ENCODE results near the gene PYGO2.

Gene PYGO2

DNA sequence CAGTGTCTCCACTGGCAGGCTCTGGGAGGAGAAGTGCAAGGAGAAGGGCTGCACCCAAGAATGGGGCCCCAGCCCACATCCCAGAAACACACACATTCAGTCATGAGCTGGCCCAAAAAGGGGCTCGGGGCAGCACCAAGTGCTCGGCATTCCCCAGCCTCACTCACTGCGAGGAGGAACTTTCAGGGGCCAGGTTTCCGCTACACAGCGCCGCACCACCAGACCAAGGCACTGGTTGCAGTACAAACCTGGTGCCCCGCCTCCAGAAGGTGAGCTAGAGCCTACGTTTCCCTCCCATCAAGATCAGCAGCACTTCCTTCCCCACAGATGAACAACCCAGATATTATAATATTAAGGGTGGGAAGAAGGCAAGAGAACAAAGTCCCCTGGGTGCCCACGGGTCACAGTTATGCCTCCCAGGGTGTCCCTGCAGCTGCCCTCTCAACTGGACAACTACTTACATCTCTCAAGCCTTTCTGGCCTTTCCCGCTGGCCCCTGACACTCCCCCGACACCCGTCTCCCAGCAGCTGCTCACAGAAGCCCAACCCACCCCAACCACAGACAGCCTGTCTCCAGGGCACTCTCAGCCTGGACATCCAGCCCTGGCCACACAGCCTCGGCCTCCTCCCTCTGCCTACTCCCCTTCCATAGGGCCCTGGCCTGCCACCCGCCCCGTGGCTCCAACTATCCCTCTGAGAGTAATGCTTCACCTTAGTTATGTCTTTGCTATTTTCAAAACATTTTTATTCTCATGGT lies 9.5 kb downstream of the PYGO2 start:
- TF ChIP-seq, protein P1, sequence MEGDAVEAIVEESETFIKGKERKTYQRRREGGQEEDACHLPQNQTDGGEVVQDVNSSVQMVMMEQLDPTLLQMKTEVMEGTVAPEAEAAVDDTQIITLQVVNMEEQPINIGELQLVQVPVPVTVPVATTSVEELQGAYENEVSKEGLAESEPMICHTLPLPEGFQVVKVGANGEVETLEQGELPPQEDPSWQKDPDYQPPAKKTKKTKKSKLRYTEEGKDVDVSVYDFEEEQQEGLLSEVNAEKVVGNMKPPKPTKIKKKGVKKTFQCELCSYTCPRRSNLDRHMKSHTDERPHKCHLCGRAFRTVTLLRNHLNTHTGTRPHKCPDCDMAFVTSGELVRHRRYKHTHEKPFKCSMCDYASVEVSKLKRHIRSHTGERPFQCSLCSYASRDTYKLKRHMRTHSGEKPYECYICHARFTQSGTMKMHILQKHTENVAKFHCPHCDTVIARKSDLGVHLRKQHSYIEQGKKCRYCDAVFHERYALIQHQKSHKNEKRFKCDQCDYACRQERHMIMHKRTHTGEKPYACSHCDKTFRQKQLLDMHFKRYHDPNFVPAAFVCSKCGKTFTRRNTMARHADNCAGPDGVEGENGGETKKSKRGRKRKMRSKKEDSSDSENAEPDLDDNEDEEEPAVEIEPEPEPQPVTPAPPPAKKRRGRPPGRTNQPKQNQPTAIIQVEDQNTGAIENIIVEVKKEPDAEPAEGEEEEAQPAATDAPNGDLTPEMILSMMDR (IDR thresholded peaks at IDR 0.05; ENCODE audit: borderline replicate concordance, control extremely low read depth, extremely low read depth, insufficient read depth, missing control alignments) = no peak
- in situ Hi-C loops (cut with MboI; ENCODE audit: low sequenced_read_pairs, unreplicated experiment) = no loop called here
- peak; percentile 69 for DNase-seq (ENCODE audit: low spot score)

DNA sequence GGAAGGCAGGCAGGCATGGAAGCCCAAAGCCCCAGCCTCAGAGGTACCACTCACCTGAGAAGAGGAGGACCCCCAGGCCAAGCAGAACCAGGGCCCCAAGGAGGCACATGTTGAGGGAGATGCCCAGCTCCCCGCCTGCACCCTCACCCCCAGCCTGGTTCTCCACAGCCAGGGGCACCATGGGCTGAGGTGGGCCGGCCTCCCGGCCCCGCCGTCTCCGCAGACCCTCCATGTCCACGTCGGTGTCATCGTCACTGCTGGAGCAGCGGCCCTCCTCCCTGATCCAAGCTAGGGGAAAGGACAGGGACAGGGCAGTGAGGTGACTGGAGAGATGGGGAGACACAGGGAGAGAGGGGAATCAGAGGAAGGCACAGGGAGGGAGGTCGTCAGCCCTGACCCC lies 13.5 kb downstream of the PYGO2 start:
- in situ Hi-C loops (cut with MboI; ENCODE audit: low sequenced_read_pairs, unreplicated experiment) = no loop called here
- DNase-seq (ENCODE audit: low spot score) = no peak
- TF ChIP-seq, protein P1 (IDR thresholded peaks at IDR 0.05; ENCODE audit: borderline replicate concordance, control extremely low read depth, extremely low read depth, insufficient read depth, missing control alignments) = no peak

DNA sequence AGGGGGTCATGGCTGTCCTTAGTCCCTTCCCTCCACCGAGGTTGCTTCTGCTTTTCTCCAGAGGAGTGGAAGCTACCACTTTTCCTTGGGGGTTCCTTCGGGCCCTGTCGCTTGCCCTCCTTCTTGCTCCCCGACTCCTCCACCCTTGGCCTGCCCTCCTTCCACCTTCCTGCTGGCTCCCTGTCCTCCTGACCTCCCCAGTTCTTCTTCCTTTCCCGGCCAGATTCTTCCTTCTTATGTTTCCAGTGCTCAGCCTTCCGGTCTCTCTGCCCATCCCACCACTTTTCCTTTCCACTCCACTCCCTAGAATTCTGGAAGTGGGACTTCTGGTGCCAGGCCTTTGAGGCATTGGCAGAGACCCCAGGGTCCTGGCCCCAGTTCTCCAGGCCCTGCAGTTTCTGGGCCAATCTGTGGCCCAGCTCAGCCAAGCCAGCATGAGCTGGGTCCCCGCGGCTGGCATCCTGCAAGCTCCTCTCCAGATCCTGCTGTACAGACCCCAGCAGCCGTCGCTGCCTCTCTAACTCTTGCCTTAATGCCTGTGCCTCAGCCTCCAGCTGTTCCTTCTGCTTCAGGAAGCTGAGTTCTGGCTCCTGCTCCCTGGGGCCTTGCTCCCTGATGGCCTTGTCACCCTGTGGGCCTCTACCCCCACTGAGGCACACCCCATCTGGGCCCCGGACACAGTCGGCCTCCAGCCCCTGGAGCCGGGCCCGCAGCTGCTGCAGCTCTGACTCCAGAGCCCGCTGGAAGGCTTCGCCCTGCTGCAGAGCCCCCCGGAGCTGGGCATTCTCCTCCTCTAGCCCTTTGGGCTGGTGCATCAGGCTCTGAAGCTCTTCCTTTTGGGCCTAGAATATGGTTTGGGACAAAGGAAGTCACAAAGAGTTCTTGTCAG lies 15.4 kb downstream of the PYGO2 start:
- in situ Hi-C loops (cut with MboI; ENCODE audit: low sequenced_read_pairs, unreplicated experiment) = no loop called here
- DNase-seq (ENCODE audit: low spot score) = no peak
- TF ChIP-seq, protein P1 (IDR thresholded peaks at IDR 0.05; ENCODE audit: borderline replicate concordance, control extremely low read depth, extremely low read depth, insufficient read depth, missing control alignments) = no peak

DNA sequence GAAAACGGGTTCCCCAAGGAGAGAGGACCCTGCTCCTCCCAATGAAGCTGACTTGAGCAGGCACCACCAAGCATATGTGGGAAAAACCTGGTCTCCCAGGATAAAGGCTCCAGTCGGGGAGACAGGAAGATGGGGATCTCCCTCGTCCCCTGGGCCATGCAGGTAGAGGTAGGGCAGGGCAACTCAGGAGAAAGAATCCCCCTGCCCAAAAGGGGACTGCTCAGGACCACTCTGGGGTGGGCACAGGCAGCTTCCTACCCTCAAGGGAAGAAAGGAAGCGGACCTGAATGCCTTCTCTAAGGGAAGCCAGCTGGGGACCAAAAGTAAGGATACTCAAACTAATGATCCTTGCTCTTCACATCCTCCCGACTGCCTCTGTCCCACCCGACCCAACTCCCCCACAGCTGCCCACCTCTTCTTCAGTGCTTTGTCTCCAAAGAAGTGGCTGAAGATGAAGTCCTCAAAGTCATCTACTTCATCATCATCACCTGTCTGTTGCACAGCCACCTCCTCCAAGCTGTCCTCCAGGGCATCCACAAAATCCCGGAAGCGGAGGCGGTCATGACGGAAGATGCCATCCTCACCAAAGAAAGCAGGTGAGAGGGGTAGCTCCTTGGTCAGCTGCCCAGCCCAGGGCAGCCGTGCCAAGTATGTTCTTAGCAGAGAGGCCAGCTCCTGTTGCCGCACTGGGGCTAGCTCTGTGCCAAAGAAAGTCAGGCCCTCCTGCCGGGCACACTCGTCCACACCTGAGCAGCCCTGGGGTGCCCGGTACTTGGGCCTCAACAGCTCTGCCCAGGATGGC lies 16.2 kb downstream of the PYGO2 start:
- in situ Hi-C loops (cut with MboI; ENCODE audit: low sequenced_read_pairs, unreplicated experiment) = no loop called here
- no peak for DNase-seq (ENCODE audit: low spot score)
- TF ChIP-seq, protein P1 (IDR thresholded peaks at IDR 0.05; ENCODE audit: borderline replicate concordance, control extremely low read depth, extremely low read depth, insufficient read depth, missing control alignments) = no peak

DNA sequence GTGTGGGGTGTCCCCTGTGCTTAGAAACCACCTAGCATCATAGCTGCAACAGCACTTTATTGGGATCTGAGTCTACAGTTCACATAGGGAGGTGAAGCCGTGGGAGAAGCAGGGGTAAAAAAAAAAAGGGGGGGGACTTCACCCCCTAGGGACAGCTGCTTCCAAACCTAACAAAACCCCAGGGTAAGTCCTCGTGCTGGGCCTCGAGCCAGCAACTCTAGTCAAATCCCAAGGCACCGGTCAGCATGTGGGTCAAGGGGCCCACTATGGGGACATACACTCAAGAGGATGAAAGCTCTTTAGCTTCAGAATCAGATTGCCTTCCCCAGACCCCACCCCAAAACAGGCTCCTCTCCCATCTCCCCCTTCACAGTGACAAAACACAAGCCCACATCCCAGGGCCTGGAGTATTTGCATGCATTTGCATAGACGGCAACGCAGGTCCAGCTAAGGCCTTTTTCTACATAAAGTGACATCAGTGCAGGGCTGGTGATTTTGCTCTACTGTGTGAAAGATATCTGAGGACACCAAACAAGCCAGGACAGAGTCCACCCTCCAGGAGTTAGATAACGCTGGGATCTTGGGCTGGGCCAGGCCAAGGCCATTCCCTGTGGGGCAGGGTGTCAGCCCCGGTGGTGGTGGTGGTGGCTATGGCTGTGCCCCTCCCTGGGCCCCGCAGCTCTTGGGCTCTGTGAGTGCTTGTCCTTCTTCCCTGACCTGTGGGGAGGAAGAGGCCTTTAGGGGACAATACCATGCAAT lies 17.0 kb downstream of the PYGO2 start:
- DNase-seq (ENCODE audit: low spot score) = no peak
- TF ChIP-seq, protein P1 (IDR thresholded peaks at IDR 0.05; ENCODE audit: borderline replicate concordance, control extremely low read depth, extremely low read depth, insufficient read depth, missing control alignments) = no peak
- in situ Hi-C loops (cut with MboI; ENCODE audit: low sequenced_read_pairs, unreplicated experiment) = no loop called here

Measured in GM13976 (cell line).